NCI-H510A treated with DMSO at 0.1 percent for 48 hours (cell line): ENCODE results near the gene ZC3H12C.
"Not testable (repeated sequence)": the region's sequence is repeated elsewhere in the genome, so short reads cannot be mapped to it uniquely, and the experiment has no call there.

Source experiments
- DNase-seq: peaks from one replicate; lab custom pipeline; 2025; lab: John Stamatoyannopoulos, UW

Gene ZC3H12C

DNA sequence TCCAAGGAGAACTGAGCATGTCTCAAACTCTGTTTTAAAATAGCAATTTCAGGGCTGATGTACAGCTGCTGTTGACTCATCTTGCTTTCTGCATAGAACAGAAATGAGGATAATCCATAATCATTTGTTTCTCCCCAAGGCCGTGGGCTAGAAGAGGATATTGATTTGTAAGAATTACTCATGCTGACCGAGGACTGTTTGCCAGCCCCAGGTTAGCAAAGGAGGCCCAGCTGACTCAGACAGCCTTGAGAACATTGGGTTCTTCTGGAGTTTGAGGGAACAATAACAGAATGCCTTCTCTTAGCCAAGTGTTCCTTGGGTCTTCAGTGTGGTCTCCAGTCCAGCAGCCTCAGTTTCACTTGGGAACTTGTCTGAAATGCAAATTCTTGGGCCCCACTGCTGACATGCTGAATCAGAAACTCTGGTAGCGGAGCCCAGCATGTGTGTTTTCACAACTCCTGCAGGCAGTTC is 92.0 kb downstream of the ZC3H12C start:
- no peak for DNase-seq

DNA sequence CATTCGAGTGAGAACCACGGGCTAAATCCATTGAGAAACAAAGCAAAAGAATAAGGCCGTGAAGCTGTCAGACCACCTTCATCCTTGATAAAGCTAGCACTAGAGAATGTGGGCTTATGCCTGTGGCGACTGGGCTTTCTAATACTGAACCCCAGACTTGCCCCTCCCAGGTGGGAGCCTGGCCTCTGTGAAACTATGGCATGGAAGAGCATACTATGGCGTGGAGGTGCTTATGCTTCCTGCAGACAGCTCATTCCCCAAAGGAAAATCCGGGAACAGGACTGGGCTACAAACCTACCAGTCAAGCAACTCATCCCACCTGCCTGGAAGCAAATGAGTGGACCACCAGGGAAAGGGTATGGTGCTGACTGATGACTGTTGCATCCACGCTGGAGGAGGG is 92.4 kb downstream of the ZC3H12C start:
- no peak for DNase-seq

DNA sequence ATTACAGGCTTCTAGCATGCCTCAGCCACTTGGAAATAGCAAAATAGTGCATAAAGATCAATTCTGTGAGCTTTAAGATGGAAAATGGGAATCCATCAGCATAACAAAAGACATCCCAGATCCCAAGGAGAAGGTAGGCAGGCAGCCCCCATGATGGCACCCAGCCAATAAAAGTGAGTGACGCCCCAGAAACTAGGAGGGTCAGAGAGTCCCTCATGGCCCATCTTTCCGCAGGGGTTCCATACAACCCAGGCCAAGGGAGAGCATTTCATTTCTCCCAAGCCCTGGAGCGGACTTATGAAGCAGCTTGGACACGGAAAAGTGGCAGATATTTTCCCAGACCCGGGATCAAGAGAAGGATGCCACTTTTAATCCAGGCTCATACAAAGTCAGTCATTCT is 93.3 kb downstream of the ZC3H12C start:
- no peak for DNase-seq

DNA sequence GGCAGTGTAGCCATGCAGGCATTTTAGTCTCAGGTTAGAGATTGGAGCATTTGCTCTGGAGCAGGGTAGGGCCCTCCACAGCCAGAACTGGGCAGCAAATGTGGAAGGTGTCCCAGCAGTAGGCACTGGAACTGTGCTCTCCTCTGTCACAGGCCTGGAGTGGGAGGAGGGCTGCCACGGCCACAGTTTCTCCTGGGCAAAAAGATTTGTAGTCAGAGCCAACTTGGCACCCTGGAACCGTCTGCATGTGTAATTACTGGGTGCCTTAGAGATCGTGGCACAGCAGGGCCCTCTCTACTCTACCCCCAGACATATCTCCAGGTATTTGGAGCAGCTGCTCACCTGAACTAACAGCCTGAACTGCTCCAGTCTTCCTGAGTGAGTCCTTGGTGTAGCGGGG is 93.7 kb downstream of the ZC3H12C start:
- no peak for DNase-seq

DNA sequence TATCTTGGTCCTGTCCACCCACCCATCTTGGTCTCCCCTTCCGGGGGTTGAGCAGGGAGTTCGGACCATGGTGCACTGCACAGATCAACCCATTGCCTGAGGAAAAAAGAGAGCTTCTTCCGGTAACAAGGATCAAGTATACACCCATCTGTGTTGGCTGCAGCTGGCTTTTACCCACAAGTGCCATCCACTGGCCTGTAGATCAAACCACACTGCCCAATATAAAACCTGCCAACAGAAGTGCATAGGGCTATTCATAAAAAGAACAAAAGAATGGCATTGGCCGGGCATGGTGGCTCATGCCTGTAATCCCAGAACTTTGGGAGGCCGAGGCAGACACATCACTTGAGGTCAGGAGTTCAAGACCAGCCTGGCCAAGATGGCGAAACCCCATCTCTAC is 94.5 kb downstream of the ZC3H12C start:
- DNase-seq, result no peak

DNA sequence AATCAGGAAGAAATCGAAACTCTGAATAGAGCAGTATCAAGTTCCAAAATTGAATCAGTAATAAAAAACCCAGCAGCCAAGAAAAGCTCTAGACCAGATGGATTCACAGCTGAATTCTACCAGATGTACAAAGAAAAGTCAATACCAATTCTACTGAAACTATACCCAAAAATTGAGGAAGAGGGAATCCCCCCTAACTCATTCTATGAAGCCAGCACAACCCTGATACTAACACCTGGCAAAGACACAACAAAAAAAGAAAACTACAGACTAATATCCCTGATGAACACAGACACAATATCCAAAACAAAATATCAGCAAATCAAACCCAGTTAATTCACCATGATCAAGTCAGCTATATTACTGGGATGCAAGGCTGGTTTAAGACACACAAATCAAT is 97.7 kb downstream of the ZC3H12C start:
- DNase-seq, result no peak

DNA sequence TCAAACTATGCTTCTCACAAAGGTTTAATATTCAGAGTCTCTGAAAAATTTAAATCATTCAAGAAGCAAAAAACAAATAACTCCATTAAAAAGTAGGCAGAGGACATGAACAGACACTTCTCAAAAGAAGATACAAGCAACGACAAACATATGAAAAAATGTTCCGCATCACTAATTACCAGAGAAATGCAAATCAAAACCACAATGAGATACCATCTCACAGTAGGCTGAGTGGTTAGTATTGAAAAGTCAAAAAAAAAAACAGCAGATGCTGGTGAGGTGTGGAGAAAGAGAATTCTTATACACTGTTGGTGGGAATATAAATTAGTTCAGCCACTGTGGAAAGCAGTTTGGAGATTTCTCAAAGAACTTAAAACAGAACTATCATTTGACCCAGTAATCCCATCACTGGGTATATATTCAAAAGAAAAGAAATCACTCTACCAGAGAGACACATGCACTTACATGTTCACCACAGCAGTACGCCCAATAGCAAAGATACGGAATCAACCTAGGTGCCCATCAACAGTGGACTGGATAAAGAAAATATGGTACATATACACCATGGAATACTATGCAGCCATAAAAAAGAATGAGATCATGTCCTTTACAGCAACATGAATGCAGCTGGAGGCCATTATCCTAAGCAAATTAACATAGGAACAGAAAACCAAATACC is 99.6 kb downstream of the ZC3H12C start:
- not testable (repeated sequence) for DNase-seq

DNA sequence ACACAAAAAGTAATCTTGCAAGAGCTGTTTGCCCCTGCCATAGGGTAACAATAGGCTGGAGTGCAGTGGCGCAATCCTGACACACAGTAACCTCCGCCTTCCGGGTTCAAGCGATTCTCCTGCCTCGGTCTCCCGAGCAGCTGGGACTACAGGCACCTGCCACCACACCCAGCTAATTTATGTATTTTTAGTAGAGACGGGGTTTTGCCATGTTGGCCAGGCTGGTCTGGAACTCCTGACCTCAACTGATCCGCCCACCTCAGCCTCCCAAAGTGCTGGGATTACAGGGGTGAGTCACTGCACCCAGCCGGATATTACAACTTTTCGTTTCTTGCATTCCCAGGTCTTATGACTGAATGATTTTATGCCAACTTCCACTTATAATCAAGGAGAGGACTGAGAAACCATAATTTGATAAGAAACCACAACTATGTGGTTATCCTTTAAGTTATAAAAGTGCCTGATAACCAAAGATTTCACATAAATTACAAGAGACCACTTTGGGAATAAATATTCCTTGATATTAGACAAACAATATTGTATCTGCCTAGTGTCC is 101.1 kb downstream of the ZC3H12C start:
- DNase-seq, result not testable (repeated sequence)

DNA sequence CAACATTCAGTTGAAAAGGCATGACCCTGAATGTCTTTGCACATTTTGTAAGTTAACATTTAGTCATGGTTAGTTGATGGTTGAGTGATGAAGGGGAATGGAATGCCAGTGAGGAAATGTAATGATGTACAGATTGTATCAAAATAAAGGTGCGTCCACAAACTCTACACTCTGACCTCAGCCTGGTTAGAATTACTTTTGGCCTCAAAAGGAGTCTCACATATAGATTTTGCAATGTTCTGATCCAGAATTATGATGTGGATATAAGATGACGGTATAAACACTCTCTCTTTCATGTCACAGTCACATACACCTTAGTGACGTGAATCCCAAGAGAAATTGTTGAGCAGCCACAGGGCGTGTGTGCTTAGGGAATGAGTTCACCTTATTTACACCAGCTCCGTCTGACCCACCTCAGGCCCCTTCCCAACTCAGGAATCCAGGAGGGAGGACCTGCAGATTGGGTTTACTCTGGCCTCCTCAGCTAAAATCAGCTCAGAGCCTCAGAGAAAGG is 103.1 kb downstream of the ZC3H12C start:
- DNase-seq, result no peak

DNA sequence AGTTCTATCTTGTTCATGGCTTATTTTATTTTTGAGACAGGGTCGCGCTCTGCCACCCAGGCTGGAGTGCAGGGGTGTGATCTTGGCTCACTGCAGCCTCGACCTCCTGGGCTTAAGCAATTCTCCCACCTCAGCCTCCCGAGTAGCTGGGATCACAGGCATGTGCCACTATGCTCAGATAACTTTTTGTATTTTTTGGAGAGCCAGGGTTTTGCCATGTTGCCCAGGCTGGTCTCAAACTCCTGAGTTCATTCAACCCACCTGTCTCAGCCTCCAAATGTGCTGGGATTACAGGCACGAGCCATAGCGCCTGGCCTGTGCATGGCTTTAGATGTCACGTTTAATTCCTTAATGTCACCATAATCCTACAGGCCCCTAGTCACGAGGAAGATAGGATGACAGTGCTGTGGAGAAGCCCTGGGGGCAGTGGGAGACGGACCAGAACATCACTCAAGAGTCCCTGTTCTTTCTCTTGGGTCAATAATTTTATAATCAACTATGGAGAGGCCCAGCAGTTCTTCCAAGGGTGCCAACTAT is 103.8 kb downstream of the ZC3H12C start:
- no peak for DNase-seq

DNA sequence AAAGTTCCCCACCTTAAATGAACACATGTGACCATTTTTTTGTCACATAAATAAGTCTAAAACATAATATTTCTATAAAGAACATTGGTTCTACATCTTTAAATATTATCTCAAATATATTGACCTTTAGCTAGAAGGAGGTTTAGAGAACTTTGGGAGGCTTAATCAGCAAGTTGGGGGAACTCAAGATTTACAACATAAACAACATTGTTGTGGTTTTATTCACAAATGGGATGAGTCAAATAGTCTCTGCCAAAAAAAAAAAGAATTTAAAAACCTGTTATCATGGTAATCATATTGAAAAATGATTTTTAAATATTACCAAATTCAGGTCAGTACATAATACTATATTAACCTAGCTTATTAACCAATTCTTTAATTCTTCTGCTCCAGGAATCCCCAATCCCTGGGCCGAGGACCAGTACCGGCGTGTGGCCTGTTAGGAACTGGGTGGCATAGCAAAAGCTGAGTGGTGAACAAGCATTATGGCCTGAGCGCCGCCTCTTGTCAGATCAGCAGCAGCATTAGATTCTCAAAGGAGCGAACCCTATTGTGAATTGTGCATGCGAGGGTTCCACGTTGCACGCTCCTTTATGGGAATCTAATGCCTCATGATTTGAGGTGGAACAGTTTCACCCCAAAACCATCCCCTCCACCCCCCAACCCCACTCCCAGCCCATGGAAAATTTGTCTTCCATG is 105.0 kb downstream of the ZC3H12C start:
- DNase-seq, result no peak

DNA sequence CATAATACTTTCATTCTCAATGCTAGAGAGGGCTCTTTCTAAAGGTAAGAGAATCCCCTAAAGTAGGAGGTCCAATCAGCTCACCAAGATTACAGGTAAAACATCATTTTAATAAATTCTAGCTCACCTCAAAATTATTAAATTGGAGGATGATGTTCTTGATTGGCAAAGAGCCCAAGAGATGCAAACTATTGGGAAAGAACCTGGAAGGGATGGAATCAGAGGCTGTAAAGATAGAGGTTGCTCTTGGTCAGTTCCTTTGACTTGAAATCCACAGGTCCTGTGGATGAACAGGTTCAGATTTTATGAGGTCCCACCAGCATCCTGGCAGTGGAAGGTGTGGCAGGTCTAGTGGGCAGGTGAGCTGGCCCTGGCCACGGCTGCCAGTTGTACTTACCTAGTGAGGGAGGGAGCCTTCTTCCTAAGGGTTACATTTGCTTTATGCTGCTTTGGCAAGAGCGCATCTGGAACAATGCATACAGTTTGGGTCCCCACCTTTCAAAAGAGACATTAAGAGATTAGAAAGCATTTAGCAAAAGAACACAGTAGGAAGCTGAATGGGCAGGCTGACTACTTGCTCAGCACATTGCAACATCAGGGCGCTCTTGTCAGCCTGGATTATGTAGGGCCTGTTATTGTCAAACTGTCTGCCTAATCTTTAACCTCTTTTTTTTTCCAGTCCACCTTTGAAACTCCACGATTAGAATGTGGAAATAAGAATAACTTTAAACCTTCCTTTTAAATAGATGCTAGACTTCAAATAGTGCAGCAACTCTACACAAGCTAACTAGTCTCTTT is 106.2 kb downstream of the ZC3H12C start:
- no peak for DNase-seq

DNA sequence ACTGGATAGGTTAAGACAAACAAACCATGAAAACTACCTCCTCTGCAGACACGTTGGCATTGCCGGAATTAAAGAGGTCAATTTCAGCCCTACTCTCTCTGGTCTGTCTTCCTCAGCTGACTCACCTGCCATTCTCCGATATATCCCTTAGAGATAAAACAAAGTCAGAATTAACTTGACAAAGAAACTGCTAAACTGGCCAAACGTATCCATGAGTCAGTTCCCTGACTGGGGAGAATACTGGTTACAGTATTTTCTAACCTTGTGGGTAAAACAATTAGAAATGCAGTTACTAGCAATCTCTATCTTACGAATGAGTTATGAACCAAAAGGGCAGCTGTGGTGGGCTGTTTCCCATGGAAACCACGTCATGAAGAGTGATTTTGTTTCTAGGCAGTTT is 107.0 kb downstream of the ZC3H12C start:
- no peak for DNase-seq

DNA sequence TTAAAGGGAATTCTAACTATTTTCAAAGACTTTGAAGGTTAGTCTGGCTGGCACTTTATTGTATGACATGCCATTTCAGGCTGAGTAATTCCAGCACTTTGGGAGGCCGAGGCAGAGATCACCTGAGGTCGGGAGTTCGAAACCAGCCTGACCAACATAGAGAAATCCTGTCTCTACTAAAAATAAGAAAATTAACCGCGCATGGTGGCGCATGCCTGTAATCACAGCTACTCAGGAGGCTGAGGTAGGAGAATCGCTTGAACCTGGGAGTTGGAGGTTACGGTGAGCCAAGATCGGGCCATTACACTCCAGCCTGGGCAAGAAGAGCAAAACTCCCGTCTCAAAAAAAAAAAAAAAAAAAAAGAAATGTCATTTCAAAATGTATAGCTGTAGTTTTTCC is 107.6 kb downstream of the ZC3H12C start:
- DNase-seq, result no peak

DNA sequence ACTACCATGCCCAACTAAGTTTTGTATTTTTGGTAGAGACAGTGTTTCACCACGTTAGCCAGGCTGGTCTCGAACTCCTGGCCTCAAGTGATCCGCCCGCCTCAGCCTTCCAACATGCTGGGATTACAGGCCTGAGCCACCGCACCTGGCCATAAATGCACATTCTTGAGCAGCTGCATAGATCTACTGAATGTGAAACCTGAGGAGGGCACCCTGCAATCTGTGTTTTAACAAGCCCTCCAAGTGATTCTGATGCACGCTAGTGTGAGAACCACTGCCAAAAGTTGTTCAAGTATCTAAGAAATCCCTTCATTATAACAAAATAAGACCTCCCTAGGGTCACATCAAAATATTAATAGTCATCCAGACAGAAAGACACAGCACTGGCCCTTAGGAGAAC is 113.9 kb downstream of the ZC3H12C start:
- DNase-seq, result no peak

DNA sequence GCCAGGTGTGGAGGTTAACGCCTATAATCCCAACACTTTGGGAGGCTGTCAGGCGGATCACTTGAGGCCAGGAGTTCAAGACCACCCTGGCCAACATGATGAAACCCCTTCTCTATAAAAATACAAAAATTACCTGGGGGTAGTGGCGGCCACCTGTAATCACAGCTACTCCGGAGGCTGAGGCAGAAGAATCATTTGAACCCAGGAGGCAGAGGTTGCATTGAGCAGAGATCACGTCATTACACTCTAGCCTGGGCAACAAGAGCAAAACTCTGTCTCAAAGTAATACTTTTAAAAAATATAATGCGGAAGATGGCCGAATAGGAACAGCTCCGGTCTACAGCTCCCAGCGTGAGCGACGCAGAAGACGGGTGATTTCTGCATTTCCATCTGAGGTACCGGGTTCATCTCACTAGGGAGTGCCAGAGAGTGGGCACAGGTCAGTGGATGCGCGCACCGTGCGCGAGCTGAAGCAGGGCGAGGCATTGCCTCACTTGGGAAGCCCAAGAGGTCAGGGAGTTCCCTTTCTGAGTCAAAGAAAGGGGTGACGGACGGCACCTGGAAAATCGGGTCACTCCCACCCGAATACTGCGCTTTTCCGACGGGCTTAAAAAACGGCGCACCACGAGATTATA is 115.6 kb downstream of the ZC3H12C start:
- peak; percentile 13 for DNase-seq

DNA sequence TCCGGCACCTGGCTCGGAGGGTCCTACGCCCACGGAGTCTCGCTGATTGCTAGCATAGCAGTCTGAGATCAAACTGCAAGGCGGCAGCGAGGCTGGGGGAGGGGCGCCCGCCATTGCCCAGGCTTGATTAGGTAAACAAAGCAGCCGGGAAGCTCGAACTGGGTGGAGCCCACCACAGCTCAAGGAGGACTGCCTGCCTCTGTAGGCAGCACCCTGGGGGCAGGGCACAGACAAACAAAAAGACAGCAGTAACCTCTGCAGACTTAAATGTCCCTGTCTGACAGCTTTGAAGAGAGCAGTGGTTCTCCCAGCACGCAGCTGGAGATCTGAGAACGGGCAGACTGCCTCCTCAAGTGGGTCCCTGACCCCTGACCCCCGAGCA is 116.1 kb downstream of the ZC3H12C start:
- DNase-seq, result not testable (repeated sequence)

DNA sequence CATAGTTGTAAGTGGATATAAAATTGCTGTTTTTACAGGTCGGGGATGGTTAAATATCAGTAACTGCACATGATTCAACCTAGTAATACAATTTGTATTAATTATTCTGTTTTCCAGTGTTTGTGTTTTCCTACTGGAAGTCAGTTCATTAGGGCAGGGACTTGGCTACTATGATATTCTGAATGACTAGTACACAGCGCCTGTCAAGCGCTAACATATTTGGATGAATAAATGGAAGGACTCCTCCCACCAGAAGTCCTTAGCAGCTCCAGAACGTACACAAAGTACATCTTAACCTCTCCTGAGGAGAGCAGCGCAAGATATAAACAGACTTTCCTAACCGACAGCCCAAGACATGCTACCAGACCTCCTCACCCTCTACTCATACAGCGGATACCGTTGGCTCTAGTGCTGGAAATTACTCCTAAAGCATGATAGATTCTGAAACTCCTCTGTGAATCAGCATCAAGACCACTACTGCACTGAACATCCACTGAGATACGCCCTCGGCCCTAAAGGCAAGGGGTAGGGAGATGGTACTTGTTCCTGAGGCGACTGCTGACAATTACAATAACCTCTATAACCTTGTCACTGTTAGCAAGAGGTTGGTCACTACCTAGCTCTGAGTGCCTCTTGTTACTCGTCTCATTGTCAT is 124.2 kb downstream of the ZC3H12C start:
- no peak for DNase-seq

DNA sequence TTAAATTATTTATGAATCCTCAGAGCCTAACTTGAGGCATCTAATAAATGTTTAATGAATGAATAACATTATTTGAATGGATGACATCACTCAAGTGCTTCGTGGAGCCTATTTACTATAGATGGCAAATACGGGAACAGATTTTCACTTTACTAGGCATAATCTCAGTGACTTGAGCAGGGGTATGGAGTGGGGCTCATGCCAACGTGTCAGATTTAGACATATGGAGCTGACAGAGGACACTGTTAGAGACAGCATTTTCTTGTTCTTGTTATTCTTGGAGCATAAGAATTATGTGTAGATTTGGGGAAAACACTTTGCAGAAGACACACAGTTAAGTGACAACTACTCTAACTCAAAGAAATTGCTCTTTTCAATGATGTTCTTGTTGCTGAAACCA is 124.7 kb downstream of the ZC3H12C start:
- no peak for DNase-seq

DNA sequence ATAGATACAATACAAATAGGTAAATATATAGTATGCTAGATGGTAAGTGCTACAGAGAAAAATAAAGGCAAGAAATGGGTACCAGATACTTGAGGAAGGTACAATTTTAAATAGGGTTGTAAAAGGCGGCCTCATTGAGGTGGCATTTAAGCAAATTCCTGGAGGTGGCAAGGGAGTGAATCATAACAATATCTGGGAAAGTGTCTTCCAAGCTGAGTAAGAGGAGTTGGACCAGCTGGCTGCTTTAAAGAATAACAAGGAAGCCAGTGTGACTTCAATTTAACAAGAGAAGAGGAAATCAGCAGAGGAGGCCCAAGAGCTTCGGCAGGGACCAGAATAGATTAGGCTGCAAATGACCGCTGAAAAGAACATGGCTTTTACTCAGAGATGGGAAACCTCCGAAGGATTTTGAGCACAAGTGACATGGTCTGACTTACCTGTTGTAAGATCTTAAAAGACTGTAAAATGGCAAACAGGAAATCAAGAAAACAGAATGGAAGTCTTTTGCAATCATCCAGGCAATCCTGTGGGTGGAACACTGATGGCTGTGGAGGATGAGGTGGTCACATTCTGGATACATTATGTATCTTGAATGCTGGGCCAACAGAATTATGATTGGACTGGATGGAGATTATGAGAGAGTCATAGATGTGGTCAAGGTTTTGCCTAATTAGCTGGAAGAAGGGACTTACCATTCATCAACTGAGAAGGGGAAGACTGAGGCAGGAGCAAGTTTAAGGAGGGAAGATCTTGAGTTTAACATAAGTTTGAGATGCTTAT is 126.0 kb downstream of the ZC3H12C start:
- DNase-seq, result no peak
